Mesenchymal stem cell (in vitro differentiated cells and primary cell): Measurements from ENCODE around the gene RAP1GAP2.
"Not testable (repeated sequence)": the region's sequence is repeated elsewhere in the genome, so short reads cannot be mapped to it uniquely, and the experiment has no call there.

Source experiments
- DNase-seq: peaks from one replicate; pipeline ENCODE4 v3.0.0-alpha.2; 2013
- H2AFZ ChIP-seq: one replicate; pipeline ENCODE4 v1.6.1; 2013; ENCODE audit warnings: low read depth, mild to moderate bottlenecking, control low read depth, inconsistent platforms, low read length, moderate library complexity
- H2AK5ac ChIP-seq: 2 replicates; pipeline ENCODE4 v1.6.1; 2013; ENCODE audit warnings: low read length, moderate library complexity, mild to moderate bottlenecking, inconsistent platforms; ENCODE audit not compliant: severe bottlenecking
- H2BK120ac ChIP-seq: one replicate; pipeline ENCODE4 v1.6.1; 2013; ENCODE audit warnings: low read depth, mild to moderate bottlenecking, inconsistent platforms, low read length, moderate library complexity
- H2BK12ac ChIP-seq, 2 experiments: one replicate each; pipeline ENCODE4 v1.6.1; 2013; ENCODE audit warnings: inconsistent platforms in 2 of 2, low read length in 2 of 2, mild to moderate bottlenecking in 2 of 2, moderate library complexity in 2 of 2, control low read depth in 1 of 2
- H2BK15ac ChIP-seq: one replicate; pipeline ENCODE4 v1.6.1; 2013; ENCODE audit warnings: mild to moderate bottlenecking, low read depth, inconsistent platforms; ENCODE audit not compliant: poor library complexity, severe bottlenecking
- H2BK5ac ChIP-seq: 2 replicates; pipeline ENCODE4 v1.6.1; 2013; ENCODE audit warnings: low read depth, mild to moderate bottlenecking, low read length, control low read depth, inconsistent platforms; ENCODE audit not compliant: poor library complexity, severe bottlenecking
- H3K14ac ChIP-seq, 2 experiments: one replicate each; pipeline ENCODE4 v1.6.1; 2013; ENCODE audit warnings: inconsistent platforms in 2 of 2, low read length in 2 of 2, control low read depth in 1 of 2, mild to moderate bottlenecking in 1 of 2, moderate library complexity in 1 of 2
- H3K18ac ChIP-seq, 2 experiments: one replicate each; pipeline ENCODE4 v1.6.1; 2013; ENCODE audit warnings: inconsistent platforms in 2 of 2, low read length in 2 of 2, control low read depth in 1 of 2, low read depth in 1 of 2, mild to moderate bottlenecking in 1 of 2
- H3K23ac ChIP-seq, 2 experiments: one replicate each; pipeline ENCODE4 v1.6.1; 2013; ENCODE audit warnings: inconsistent platforms in 2 of 2, low read length in 2 of 2, mild to moderate bottlenecking in 2 of 2, moderate library complexity in 2 of 2, control low read depth in 1 of 2
- H3K27ac ChIP-seq: 2 replicates; pipeline ENCODE4 v1.5.1; 2013; ENCODE audit warnings: mild to moderate bottlenecking, moderate library complexity, low read length, control low read depth, inconsistent platforms; ENCODE audit not compliant: poor library complexity, severe bottlenecking
- H3K27me3 ChIP-seq, 2 experiments: 2 replicates each; pipeline versions ENCODE4 v1.6.1 to v1.7.0; 2013; ENCODE audit warnings: low read length in 2 of 2, mild to moderate bottlenecking in 2 of 2, moderate library complexity in 2 of 2, control low read depth in 1 of 2, inconsistent platforms in 1 of 2; ENCODE audit not compliant: control insufficient read depth in 1 of 2, insufficient read depth in 1 of 2
- H3K36me3 ChIP-seq, 2 experiments: 2 replicates each; pipeline versions ENCODE4 v1.6.1 to v1.7.0; 2013; ENCODE audit warnings: low read length in 2 of 2, control low read depth in 1 of 2, inconsistent platforms in 1 of 2, low read depth in 1 of 2, mild to moderate bottlenecking in 1 of 2; ENCODE audit not compliant: insufficient read depth in 2 of 2, control insufficient read depth in 1 of 2
- H3K4ac ChIP-seq, 2 experiments: one replicate each; pipeline ENCODE4 v1.6.1; 2013; ENCODE audit warnings: inconsistent platforms in 2 of 2, low read length in 2 of 2, mild to moderate bottlenecking in 2 of 2, moderate library complexity in 2 of 2, control low read depth in 1 of 2, low read depth in 1 of 2
- H3K4me1 ChIP-seq: 2 replicates; pipeline ENCODE4 v1.6.1; 2013; ENCODE audit warnings: low read depth, low read length, control low read depth; ENCODE audit not compliant: control insufficient read depth, insufficient read depth
- H3K4me2 ChIP-seq: 2 replicates; pipeline ENCODE4 v1.6.1; 2013; ENCODE audit warnings: low read length, mild to moderate bottlenecking, inconsistent platforms; ENCODE audit not compliant: poor library complexity, severe bottlenecking
- H3K4me3 ChIP-seq, 2 experiments: 2 replicates each; pipeline versions ENCODE4 v1.5.1 to v1.7.0; 2013; ENCODE audit warnings: low read length in 2 of 2, mild to moderate bottlenecking in 2 of 2, control low read depth in 1 of 2, low read depth in 1 of 2; ENCODE audit not compliant: insufficient read depth in 1 of 2
- H3K79me1 ChIP-seq: replicated peaks from 2 replicates; pipeline ENCODE4 v1.6.1; 2013; ENCODE audit warnings: mild to moderate bottlenecking, control low read depth, low read length, inconsistent platforms; ENCODE audit not compliant: poor library complexity, severe bottlenecking
- H3K9ac ChIP-seq: 2 replicates; pipeline ENCODE4 v1.7.0; 2013; ENCODE audit warnings: mild to moderate bottlenecking, low read length, moderate library complexity
- H3K9me3 ChIP-seq: 2 replicates; pipeline ENCODE4 v1.7.0; 2013; ENCODE audit warnings: mild to moderate bottlenecking, low read length; ENCODE audit not compliant: control insufficient read depth
- H4K8ac ChIP-seq: one replicate; pipeline ENCODE4 v1.6.1; 2013; ENCODE audit warnings: inconsistent platforms, mild to moderate bottlenecking, low read length, moderate library complexity
- H4K91ac ChIP-seq: one replicate; pipeline ENCODE4 v1.6.1; 2013; ENCODE audit warnings: mild to moderate bottlenecking, low read length, inconsistent platforms
- WGBS: methylation state at CpG from one replicate; pipeline ENCODE4 v1.1.7; 2013; ENCODE audit warnings: mixed read lengths; 5-methylcytosine and 5-hydroxymethylcytosine counted together

RAP1GAP2 gene

GRCh38 chr17:2779545-2779944, 16.7 kb upstream of the RAP1GAP2 start:
- Histone ChIP-seq H3K4ac (no peak overlapping the region), H4K8ac (no peak overlapping the region), H3K27me3 (peaks cover 43 to 57% of the 10 kb centered on the region in 2 experiments), H3K23ac (no peak overlapping the region), H3K4me1 (peaks cover 21% of the 10 kb centered on the region), H3K27ac (no peak overlapping the region), H3K4me3 (no peak overlapping the region), H3K9me3 (no peaks in the 10 kb centered on the region), H3K14ac (no peak overlapping the region), H2BK120ac (no peak overlapping the region), H3K18ac (no peak overlapping the region), H3K36me3 (peaks cover 0 to 2% of the 10 kb centered on the region in 2 experiments), H2BK5ac (no peak overlapping the region), H4K91ac (no peak overlapping the region), H2AK5ac (no peak overlapping the region), H2BK15ac (no peak overlapping the region), H2BK12ac (no peak overlapping the region), H3K9ac (no peak overlapping the region), H2AFZ (no peak overlapping the region), H3K4me2 (no peak overlapping the region), H3K79me1 (no peaks in the 10 kb centered on the region)
- no peak for DNase-seq
- 78% methylated on average over 7 of the region's 7 CpGs for WGBS

GRCh38 chr17:2780256-2780655, 16.0 kb upstream of the RAP1GAP2 start:
- 89% methylated on average over 12 of the region's 12 CpGs for WGBS
- no peak overlapping the region for H2BK5ac ChIP-seq

GRCh38 chr17:2780931-2781454, 15.2 kb upstream of the RAP1GAP2 start:
- H2BK5ac ChIP-seq: no peak overlapping the region
- H3K4me3 ChIP-seq: no peak overlapping the region
- peaks cover 31 to 47% of the 10 kb centered on the region in 2 experiments for H3K27me3 ChIP-seq
- no peaks in the 10 kb centered on the region for H3K9me3 ChIP-seq
- H3K14ac ChIP-seq: no peak overlapping the region
- WGBS: 92% methylated on average over 9 of the region's 9 CpGs
- no peak overlapping the region for H2BK120ac ChIP-seq
- H3K18ac ChIP-seq: no peak overlapping the region
- no peak overlapping the region for H3K4ac ChIP-seq
- no peak overlapping the region for H4K91ac ChIP-seq
- H3K23ac ChIP-seq: no peak overlapping the region
- H2AK5ac ChIP-seq: no peak overlapping the region
- H2BK15ac ChIP-seq: no peak overlapping the region
- H3K79me1 ChIP-seq: no peaks in the 10 kb centered on the region
- DNase-seq: no peak
- H3K36me3 ChIP-seq: peaks cover 0 to 2% of the 10 kb centered on the region in 2 experiments
- no peak overlapping the region for H2AFZ ChIP-seq
- peaks cover 21% of the 10 kb centered on the region for H3K4me1 ChIP-seq
- H2BK12ac ChIP-seq: no peak overlapping the region
- H3K9ac ChIP-seq: no peak overlapping the region
- no peak overlapping the region for H3K27ac ChIP-seq
- H3K4me2 ChIP-seq: no peak overlapping the region
- no peak overlapping the region for H4K8ac ChIP-seq

More at GRCh38 chr17:2780256-2780655, 16.0 kb upstream of the RAP1GAP2 start:
- peaks cover 38 to 53% of the 10 kb centered on the region in 2 experiments for H3K27me3 ChIP-seq
- no peak overlapping the region for H2AK5ac ChIP-seq
- peaks cover 0 to 2% of the 10 kb centered on the region in 2 experiments for H3K36me3 ChIP-seq
- H2BK15ac ChIP-seq: no peak overlapping the region
- no peak overlapping the region for H4K8ac ChIP-seq
- H3K4ac ChIP-seq: no peak overlapping the region
- no peak overlapping the region for H3K18ac ChIP-seq
- no peak for DNase-seq
- no peaks in the 10 kb centered on the region for H3K79me1 ChIP-seq
- no peak overlapping the region for H3K9ac ChIP-seq
- H3K27ac ChIP-seq: no peak overlapping the region
- H3K4me2 ChIP-seq: no peak overlapping the region
- H2AFZ ChIP-seq: no peak overlapping the region
- H4K91ac ChIP-seq: no peak overlapping the region
- H2BK12ac ChIP-seq: no peak overlapping the region
- H3K23ac ChIP-seq: no peak overlapping the region
- no peak overlapping the region for H3K4me3 ChIP-seq
- H3K9me3 ChIP-seq: no peaks in the 10 kb centered on the region
- H3K4me1 ChIP-seq: peaks cover 21% of the 10 kb centered on the region
- no peak overlapping the region for H3K14ac ChIP-seq
- H2BK120ac ChIP-seq: no peak overlapping the region

GRCh38 chr17:2781598-2781997, 14.6 kb upstream of the RAP1GAP2 start:
- not testable (repeated sequence) for H4K91ac ChIP-seq, H4K8ac ChIP-seq, H3K4me2 ChIP-seq, H3K9ac ChIP-seq, H3K27ac ChIP-seq, H3K4ac ChIP-seq, H2BK12ac ChIP-seq, H2AFZ ChIP-seq, H3K14ac ChIP-seq, H3K9me3 ChIP-seq, DNase-seq, H2BK5ac ChIP-seq, H3K36me3 ChIP-seq, H3K18ac ChIP-seq, H2BK120ac ChIP-seq, H3K79me1 ChIP-seq, H2AK5ac ChIP-seq, H3K4me3 ChIP-seq, H2BK15ac ChIP-seq, H3K23ac ChIP-seq
- 89% methylated on average over 15 of the region's 15 CpGs for WGBS
- Histone ChIP-seq H3K27me3 (peaks cover 28 to 44% of the 10 kb centered on the region in 2 experiments), H3K4me1 (peaks cover 18% of the 10 kb centered on the region)
